CD14-positive monocyte (primary cell): ENCODE data around the gene FDXACB1. TPM values are rescaled to one million over a fixed set of nuclear protein-coding genes. Genes with fewer than 3 reads are reported as not detected.

ENCODE experiments used
- DNase-seq, 3 donors: peaks; one replicate each; pipeline ENCODE4 v3.0.0-alpha.2; 2011 to 2022
- H2AFZ ChIP-seq: 2 replicates; pipeline ENCODE4 v1.6.0; 2012; ENCODE audit warnings: mild to moderate bottlenecking, low read depth, low read length, inconsistent platforms; ENCODE audit not compliant: insufficient read depth, poor library complexity, severe bottlenecking
- H3K27ac ChIP-seq, 2 donors: 1 replicate in 1 of 2; 2 replicates in 1 of 2; pipeline ENCODE4 v1.5.1; 2012 to 2013; ENCODE audit warnings: low read length in 2 of 2, control low read depth in 1 of 2, inconsistent platforms in 1 of 2, low read depth in 1 of 2, mild to moderate bottlenecking in 1 of 2
- H3K27me3 ChIP-seq, 2 donors: one replicate each; pipeline versions ENCODE4 v1.6.0 to v1.6.1; 2011 to 2013; ENCODE audit warnings: low read length in 2 of 2; ENCODE audit not compliant: control insufficient read depth in 2 of 2, insufficient read depth in 2 of 2
- H3K36me3 ChIP-seq, 2 donors: replicated peaks in 1 of 2; 1 replicate in 1 of 2; 2 replicates in 1 of 2; pipeline versions ENCODE4 v1.5.1 to v1.6.1; 2012 to 2013; ENCODE audit warnings: low read length in 2 of 2, control low read depth in 1 of 2, inconsistent platforms in 1 of 2, mild to moderate bottlenecking in 1 of 2; ENCODE audit not compliant: insufficient read depth in 2 of 2, control insufficient read depth in 1 of 2
- H3K4me1 ChIP-seq, 2 donors: 1 replicate in 1 of 2; 2 replicates in 1 of 2; pipeline versions ENCODE4 v1.5.1 to v1.6.1; 2012 to 2013; ENCODE audit warnings: low read length in 2 of 2, control low read depth in 1 of 2, inconsistent platforms in 1 of 2, mild to moderate bottlenecking in 1 of 2, moderate library complexity in 1 of 2; ENCODE audit not compliant: insufficient read depth in 2 of 2, control insufficient read depth in 1 of 2
- H3K4me2 ChIP-seq: replicated peaks from 2 replicates; pipeline ENCODE3; 2012; ENCODE audit warnings: low read length, moderate library complexity, mild to moderate bottlenecking; ENCODE audit not compliant: poor library complexity, severe bottlenecking; ENCODE audit errors: extremely low read depth
- H3K4me3 ChIP-seq, 3 experiments: fragments of 200-600 bp in 1 of 3; sonication (generic) in 1 of 3; replicated peaks in 1 of 3; 1 replicate in 2 of 3; 2 replicates in 1 of 3; pipeline ENCODE4 v1.5.1; 2011 to 2013; ENCODE audit warnings: low read length in 3 of 3, mild to moderate bottlenecking in 3 of 3, control low read depth in 2 of 3, low read depth in 2 of 3, inconsistent platforms in 1 of 3, moderate library complexity in 1 of 3
- H3K79me2 ChIP-seq: 2 replicates; pipeline ENCODE4 v1.6.0; 2012; ENCODE audit warnings: mild to moderate bottlenecking, control low read depth, inconsistent platforms, low read length, moderate library complexity; ENCODE audit not compliant: insufficient read depth
- H3K9ac ChIP-seq: 2 replicates; pipeline ENCODE4 v1.6.0; 2017; ENCODE audit warnings: low read length, mild to moderate bottlenecking; ENCODE audit not compliant: insufficient read depth, poor library complexity, severe bottlenecking
- H3K9me3 ChIP-seq, 2 donors: replicated peaks in 1 of 2; 1 replicate in 1 of 2; 2 replicates in 1 of 2; pipeline versions ENCODE4 v1.5.1 to v1.6.1; 2012 to 2013; ENCODE audit warnings: low read length in 2 of 2, control low read depth in 1 of 2; ENCODE audit not compliant: control insufficient read depth in 1 of 2, insufficient read depth in 1 of 2
- H4K20me1 ChIP-seq: 2 replicates; pipeline ENCODE4 v1.6.0; 2012; ENCODE audit warnings: mild to moderate bottlenecking, low read length, control low read depth, moderate library complexity; ENCODE audit not compliant: insufficient read depth
- H3K27ac Mint-ChIP-seq, 7 donors: one replicate each; pipeline ENCODE4 v1.8.0; 2020; ENCODE audit warnings: mild to moderate bottlenecking in 7 of 7, mixed read lengths in 7 of 7, moderate library complexity in 6 of 7, inconsistent platforms in 2 of 7
- H3K27me3 Mint-ChIP-seq, 3 donors: one replicate each; pipeline ENCODE4 v1.8.0; 2021 to 2022; ENCODE audit warnings: low read depth in 3 of 3, mild to moderate bottlenecking in 3 of 3, mixed read lengths in 3 of 3, moderate library complexity in 3 of 3, inconsistent platforms in 1 of 3
- H3K36me3 Mint-ChIP-seq, 2 donors: one replicate each; pipeline ENCODE4 v1.8.0; 2020; ENCODE audit warnings: mixed read lengths in 2 of 2, inconsistent platforms in 1 of 2, mild to moderate bottlenecking in 1 of 2
- H3K4me1 Mint-ChIP-seq: one replicate; pipeline ENCODE4 v1.8.0; 2020; ENCODE audit warnings: mild to moderate bottlenecking, mixed read lengths
- H3K4me3 Mint-ChIP-seq, 2 donors: one replicate each; pipeline ENCODE4 v1.8.0; 2020; ENCODE audit warnings: mild to moderate bottlenecking in 2 of 2, mixed read lengths in 2 of 2, moderate library complexity in 1 of 2
- H3K9me3 Mint-ChIP-seq, 7 donors: one replicate each; pipeline ENCODE4 v1.8.0; 2020 to 2022; ENCODE audit warnings: mixed read lengths in 7 of 7, mild to moderate bottlenecking in 6 of 7, moderate library complexity in 6 of 7, inconsistent platforms in 2 of 7
- CTCF ChIP-seq: fragments of 200-600 bp; IDR thresholded peaks from one replicate; pipeline ENCODE4 v1.8.0; 2022; ENCODE audit warnings: antibody characterized with exemption, mild to moderate bottlenecking
- WGBS: methylation state at CpG from one replicate; pipeline ENCODE4 v1.1.5; 2013; ENCODE audit warnings: missing lambda C conversion rate; ENCODE audit not compliant: insufficient coverage; 5-methylcytosine and 5-hydroxymethylcytosine counted together
- intact Hi-C, 2 donors: fragments of 100-400 bp; cut with micrococcal nuclease; formaldehyde crosslinking; loops; one replicate each; pipeline versions ENCODE4 v1.15.0 to v1.15.1; 2023
- polyA plus RNA-seq, 3 donors: library from polyadenylated mRNA; depleted of rRNA in 1 of 3; unstranded in 2 of 3; stranded (reverse) in 1 of 3; fragments of 300-500 nt in 2 of 3; fragments of >200 nt in 1 of 3; fragmentation: Illumina TruSeq in 2 of 3; gene quantifications; 1 replicate in 2 of 3; 2 replicates in 1 of 3; pipeline ENCODE4 v1.2.3, GENCODE V29; 2012 to 2021

FDXACB1 gene
- polyA plus RNA-seq, 3 donors, result 1.9 to 2.3 (median 2.0) TPM

GRCh38 chr11:111906680-111907079, 27.7 kb upstream of the FDXACB1 start:
- H4K20me1 ChIP-seq, result no peaks in the 10 kb centered on the region
- peaks cover 4 to 11% of the 10 kb centered on the region in 2 donors for H3K9me3 ChIP-seq
- Mint-ChIP-seq H3K36me3 (peaks cover 0 to 3% of the 10 kb centered on the region in 2 donors), H3K4me3 (no peak overlapping the region), H3K27me3 (peaks cover 14 to 16% (median 15%) of the 10 kb centered on the region in 3 donors), H3K27ac (no peak overlapping the region), H3K9me3 (peaks cover 8 to 15% (median 13%) of the 10 kb centered on the region in 7 donors), H3K4me1 (peaks cover 3% of the 10 kb centered on the region)
- WGBS, result no CpG with 5 or more reads among the region's 1 CpG
- H3K27ac ChIP-seq, result no peak overlapping the region
- no peaks in the 10 kb centered on the region for H3K36me3 ChIP-seq
- H3K27me3 ChIP-seq, result peaks cover 5 to 16% of the 10 kb centered on the region in 2 donors
- no peak overlapping the region for H3K9ac ChIP-seq
- no peak overlapping the region for H2AFZ ChIP-seq
- no peak for TF ChIP-seq CTCF
- intact Hi-C loops, result no loop called here
- DNase-seq, result no peak
- no peaks in the 10 kb centered on the region for H3K4me1 ChIP-seq
- H3K4me3 ChIP-seq, result no peak overlapping the region
- H3K4me2 ChIP-seq, result no peak overlapping the region
- H3K79me2 ChIP-seq, result no peaks in the 10 kb centered on the region

GRCh38 chr11:111905411-111905810, 26.4 kb upstream of the FDXACB1 start:
- H3K9ac ChIP-seq, result no peak overlapping the region
- Mint-ChIP-seq H3K9me3 (peaks cover 8 to 15% (median 13%) of the 10 kb centered on the region in 7 donors), H3K4me3 (no peak overlapping the region), H3K4me1 (peaks cover 3% of the 10 kb centered on the region), H3K27me3 (peaks cover 2 to 6% (median 6%) of the 10 kb centered on the region in 3 donors), H3K27ac (no peak overlapping the region), H3K36me3 (peaks cover 0 to 3% of the 10 kb centered on the region in 2 donors)
- no peak overlapping the region for H2AFZ ChIP-seq
- no peaks in the 10 kb centered on the region for H4K20me1 ChIP-seq
- peaks cover 0 to 3% of the 10 kb centered on the region in 2 donors for H3K27me3 ChIP-seq
- no peaks in the 10 kb centered on the region for H3K79me2 ChIP-seq
- H3K4me2 ChIP-seq, result no peak overlapping the region
- no CpG with 5 or more reads among the region's 2 CpGs for WGBS
- no peaks in the 10 kb centered on the region for H3K4me1 ChIP-seq
- H3K4me3 ChIP-seq, result no peak overlapping the region
- intact Hi-C loops, result no loop called here
- TF ChIP-seq CTCF, result no peak
- H3K36me3 ChIP-seq, result no peaks in the 10 kb centered on the region
- H3K27ac ChIP-seq, result no peak overlapping the region
- H3K9me3 ChIP-seq, result peaks cover 4 to 11% of the 10 kb centered on the region in 2 donors
- no peak for DNase-seq
